MG63 (cell line): ENCODE data around the gene HSPA13. TPM values are rescaled to one million over a fixed set of nuclear protein-coding genes. Genes with fewer than 3 reads are reported as not detected.

ENCODE experiments used
- DNase-seq: peaks from one replicate; pipeline ENCODE4 v3.0.0-alpha.2; 2020
- H3K27me3 ChIP-seq: fragments of 250-450 bp; sonication (Bioruptor Pico); 2 replicates; pipeline ENCODE4 v1.5.1; 2020; ENCODE audit warnings: mild to moderate bottlenecking, moderate library complexity
- H3K36me3 ChIP-seq: fragments of 250-450 bp; sonication (Bioruptor Pico); 2 replicates; pipeline ENCODE4 v1.5.1; 2020; ENCODE audit warnings: mild to moderate bottlenecking, moderate library complexity
- H3K4me3 ChIP-seq: fragments of 250-450 bp; sonication (Bioruptor Pico); 2 replicates; pipeline ENCODE4 v1.5.1; 2020; ENCODE audit warnings: mild to moderate bottlenecking, moderate library complexity
- H3K9me3 ChIP-seq: fragments of 250-450 bp; sonication (Bioruptor Pico); 2 replicates; pipeline ENCODE4 v1.5.1; 2020; ENCODE audit warnings: mild to moderate bottlenecking, moderate library complexity
- total RNA-seq: library from RNA; depleted of rRNA; stranded (reverse); fragments of >200 nt; shearing (Covaris generic); gene quantifications from 2 replicates; pipeline ENCODE4 v1.2.3, GENCODE V29; 2014; ENCODE audit warnings: low replicate concordance; rRNA removed

HSPA13 gene, protein sequence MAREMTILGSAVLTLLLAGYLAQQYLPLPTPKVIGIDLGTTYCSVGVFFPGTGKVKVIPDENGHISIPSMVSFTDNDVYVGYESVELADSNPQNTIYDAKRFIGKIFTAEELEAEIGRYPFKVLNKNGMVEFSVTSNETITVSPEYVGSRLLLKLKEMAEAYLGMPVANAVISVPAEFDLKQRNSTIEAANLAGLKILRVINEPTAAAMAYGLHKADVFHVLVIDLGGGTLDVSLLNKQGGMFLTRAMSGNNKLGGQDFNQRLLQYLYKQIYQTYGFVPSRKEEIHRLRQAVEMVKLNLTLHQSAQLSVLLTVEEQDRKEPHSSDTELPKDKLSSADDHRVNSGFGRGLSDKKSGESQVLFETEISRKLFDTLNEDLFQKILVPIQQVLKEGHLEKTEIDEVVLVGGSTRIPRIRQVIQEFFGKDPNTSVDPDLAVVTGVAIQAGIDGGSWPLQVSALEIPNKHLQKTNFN
- total RNA-seq: 16.0 and 19.2 TPM in 2 replicates

DNA sequence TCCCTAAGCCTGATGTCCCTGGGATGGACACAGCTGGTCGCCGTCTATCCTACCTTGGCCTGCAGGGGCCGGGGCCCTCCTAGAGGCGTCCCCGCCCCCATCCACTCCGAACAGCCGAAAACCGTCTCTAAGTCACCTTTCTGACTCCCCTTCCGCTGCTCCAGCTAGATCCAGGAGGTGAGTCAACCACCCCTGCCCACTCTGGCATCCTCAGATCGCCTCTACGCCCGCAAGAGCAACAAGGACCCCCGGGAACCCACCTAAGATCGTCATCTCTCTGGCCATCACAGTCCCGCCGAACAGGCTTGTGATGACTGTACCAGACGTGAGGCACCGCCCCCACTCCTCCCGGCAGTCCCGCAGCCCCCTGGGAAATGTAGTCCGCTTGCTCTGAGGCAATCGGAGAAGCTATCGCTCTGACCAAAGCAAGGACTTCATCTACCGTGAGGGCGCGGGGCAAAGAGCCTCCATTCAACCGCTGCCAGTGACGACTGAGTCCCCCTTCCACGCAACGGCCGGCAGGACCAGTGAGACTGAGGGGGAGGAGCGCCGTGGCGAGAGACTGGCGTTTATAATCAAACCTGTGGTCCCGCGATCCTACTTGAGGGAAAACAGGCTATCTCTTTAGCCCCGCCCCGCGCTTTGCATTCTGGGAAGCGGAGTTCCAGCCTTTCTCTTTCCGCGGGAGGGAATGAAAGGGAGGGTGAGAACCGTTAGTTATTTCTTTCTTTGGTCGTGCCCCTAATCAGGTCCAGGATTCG is at the start of gene HSPA13:
Gene HSPA13, minus strand, starts transcription at position 312 of the 761 bp plus-strand sequence. Its CDS starts 27 bp downstream, at position 285.
- Histone ChIP-seq H3K9me3 (no peaks in the 10 kb centered on the region), H3K4me3 (peak within 1 kb of the TSS; percentile 94), H3K27me3 (no peaks in the 10 kb centered on the region), H3K36me3 (peaks cover 10% of the 10 kb centered on the region)
- DNase-seq: peak; percentile 99

DNA sequence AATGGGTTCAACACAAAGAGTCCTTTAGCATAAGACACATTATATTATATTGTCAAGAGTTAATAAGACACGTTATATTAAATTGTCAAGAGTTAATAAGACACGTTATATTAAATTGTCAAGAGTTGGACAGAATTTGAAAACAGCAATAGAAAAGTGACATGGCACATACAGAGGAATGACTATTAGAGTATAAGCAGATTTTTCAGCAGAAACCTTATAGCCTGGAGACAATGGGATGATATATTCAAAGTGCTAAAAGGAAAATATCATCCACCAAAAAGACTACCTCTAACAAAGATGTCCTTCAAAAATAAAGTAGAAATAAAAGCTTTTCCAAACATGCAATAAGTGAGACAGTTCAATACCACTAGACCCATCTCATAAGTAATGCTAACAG is 36.0 kb upstream of the HSPA13 start:
- H3K9me3 ChIP-seq: peaks cover 4% of the 10 kb centered on the region; the same call in 1 of the 2 replicates
- H3K36me3 ChIP-seq: no peaks in the 10 kb centered on the region
- H3K4me3 ChIP-seq: no peak overlapping the region
- DNase-seq: no peak
- no peaks in the 10 kb centered on the region for H3K27me3 ChIP-seq

DNA sequence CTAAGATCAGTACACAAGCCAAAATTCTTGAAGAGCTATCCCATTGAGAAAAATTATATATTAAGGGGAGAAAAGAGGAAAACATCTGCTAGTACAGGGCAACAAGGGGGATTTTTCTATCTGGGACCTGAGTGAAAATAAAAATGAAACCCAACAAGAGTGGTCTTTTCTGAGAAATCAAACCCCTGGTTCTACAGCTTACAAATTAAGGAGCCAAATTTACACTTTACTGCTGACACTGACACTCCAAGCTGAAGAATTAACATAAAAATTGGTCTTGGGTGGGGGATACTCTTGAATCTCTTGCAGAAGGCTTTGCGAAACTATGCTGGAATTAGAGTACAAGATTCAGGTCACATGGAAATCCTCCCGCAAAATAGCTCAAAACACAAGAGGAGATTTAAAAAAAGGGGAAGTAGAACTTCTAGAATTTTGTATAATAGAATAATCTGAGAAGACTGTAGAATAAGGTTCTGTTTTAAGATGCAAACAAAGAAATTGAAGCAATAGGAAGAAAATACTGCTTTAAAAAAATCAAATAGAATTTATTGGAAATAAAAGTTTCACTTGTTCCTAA is 32.1 kb upstream of the HSPA13 start:
- no peak for DNase-seq
- Histone ChIP-seq H3K9me3 (peaks cover 4% of the 10 kb centered on the region; the same call in 1 of the 2 replicates), H3K27me3 (no peaks in the 10 kb centered on the region; the same call in 1 of the 2 replicates), H3K36me3 (no peaks in the 10 kb centered on the region), H3K4me3 (no peak overlapping the region)

DNA sequence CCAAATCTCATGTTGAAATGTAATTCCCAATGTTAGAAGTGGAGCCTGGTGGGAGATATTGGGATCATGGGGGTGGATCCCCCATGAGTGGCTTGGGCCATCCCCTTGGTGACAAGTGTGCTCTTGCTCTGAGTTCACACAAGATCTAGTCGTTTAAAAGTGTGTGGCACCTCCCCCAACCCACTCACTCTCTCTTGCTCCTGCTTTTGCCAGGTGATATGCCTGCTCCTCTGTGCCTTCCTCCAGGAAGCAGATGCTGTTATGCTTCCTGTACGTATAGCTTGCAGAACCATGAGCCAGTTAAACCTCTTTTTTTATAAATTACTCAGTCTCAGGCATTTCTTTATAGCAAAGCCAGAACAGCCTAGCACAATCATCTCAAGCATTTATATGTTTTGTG is 23.0 kb upstream of the HSPA13 start:
- no peaks in the 10 kb centered on the region for H3K9me3 ChIP-seq
- H3K4me3 ChIP-seq: no peak overlapping the region
- no peak for DNase-seq
- H3K27me3 ChIP-seq: no peaks in the 10 kb centered on the region
- H3K36me3 ChIP-seq: no peaks in the 10 kb centered on the region

DNA sequence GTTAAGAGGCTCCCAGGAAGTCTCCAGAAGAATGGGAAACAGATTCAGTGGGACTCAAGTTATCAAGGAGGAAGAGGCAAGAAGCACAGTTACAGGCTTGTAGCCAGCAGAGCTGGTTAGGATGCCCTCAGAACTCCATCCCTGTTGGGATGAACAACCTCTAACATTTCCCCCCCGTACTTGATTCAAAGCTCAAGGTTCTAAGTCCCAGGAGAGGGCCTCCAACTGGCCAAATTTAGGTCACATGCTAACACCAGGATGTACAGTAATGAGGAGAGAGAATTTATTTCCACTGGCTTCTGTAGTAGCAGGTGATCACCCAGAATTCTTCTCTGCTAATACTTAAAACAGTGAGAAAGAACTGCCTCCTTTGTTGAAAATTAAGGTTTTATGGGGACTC is 22.3 kb upstream of the HSPA13 start:
- DNase-seq: no peak
- Histone ChIP-seq H3K9me3 (no peaks in the 10 kb centered on the region), H3K4me3 (no peak overlapping the region), H3K36me3 (no peaks in the 10 kb centered on the region), H3K27me3 (no peaks in the 10 kb centered on the region)

DNA sequence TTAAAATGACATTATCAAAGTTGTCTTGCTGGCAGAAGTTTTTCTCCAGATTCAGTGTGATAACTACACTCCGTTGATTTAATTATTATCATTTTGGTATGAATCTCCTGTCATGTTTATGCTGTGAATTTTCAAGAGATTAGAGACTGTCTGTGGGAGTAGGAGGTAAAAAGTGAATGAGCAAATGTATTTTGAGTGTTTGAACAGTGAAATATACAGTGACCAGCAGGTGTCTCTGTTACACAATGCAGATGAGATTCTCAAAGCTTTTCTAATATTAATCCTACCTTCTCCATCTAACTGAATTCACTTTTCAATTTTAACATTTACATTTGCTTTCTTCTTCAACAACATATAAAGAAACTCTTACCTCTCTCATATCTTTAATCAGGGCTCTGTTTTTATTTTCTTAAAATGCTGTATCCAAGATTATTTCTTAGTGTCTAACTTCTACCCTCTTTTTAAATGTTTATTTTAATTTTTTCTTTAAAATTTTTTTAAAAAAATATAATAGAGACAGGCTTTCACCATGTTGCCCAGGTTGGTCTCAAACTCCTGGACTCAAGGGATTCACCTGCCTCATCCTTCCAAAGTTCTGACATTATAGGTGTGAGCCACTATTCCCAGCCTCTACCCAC is 20.9 kb upstream of the HSPA13 start:
- no peak for DNase-seq
- H3K9me3 ChIP-seq: no peaks in the 10 kb centered on the region
- H3K4me3 ChIP-seq: no peak overlapping the region
- H3K27me3 ChIP-seq: no peaks in the 10 kb centered on the region
- H3K36me3 ChIP-seq: no peaks in the 10 kb centered on the region

DNA sequence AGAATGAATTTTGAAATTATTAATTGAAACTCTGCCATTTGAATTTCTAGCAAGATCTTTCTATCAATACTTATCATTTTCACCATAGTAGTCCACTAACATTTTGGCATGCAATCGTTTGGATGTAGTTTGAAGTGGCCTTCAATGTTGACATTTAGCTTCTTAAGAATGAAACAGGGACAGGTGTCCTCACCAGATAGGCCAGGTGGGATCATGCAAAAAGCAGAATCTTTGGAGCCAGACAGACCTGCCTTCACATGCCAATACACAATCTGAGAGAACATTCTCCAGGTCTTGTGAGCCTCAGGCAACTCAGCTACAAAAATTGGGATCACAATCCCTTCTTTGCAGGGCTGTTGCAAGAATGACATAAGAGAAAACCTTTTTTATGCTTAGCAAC is 18.3 kb upstream of the HSPA13 start:
- H3K27me3 ChIP-seq: no peaks in the 10 kb centered on the region
- no peaks in the 10 kb centered on the region for H3K36me3 ChIP-seq
- H3K9me3 ChIP-seq: no peaks in the 10 kb centered on the region
- no peak overlapping the region for H3K4me3 ChIP-seq
- DNase-seq: no peak

DNA sequence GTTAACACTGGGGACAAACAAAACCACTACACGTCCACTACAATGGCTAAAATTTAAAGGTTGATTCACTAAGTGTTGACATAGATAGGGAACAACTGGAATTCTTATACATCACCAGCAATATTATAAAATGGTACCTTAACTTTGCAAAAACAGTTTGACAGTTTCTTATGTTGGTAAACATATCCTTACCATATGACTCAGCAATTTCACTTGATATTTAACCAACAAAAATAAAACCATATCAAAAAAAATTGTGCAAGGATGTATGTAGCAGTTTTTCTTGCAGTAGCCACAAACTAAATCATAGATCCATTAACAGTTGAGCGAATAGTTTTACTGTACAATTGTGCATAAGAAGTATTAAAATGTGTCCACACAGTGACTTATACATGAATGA is 5.3 kb upstream of the HSPA13 start:
- no peaks in the 10 kb centered on the region for H3K27me3 ChIP-seq
- H3K36me3 ChIP-seq: no peaks in the 10 kb centered on the region
- DNase-seq: no peak
- H3K4me3 ChIP-seq: no peak overlapping the region
- no peaks in the 10 kb centered on the region for H3K9me3 ChIP-seq

DNA sequence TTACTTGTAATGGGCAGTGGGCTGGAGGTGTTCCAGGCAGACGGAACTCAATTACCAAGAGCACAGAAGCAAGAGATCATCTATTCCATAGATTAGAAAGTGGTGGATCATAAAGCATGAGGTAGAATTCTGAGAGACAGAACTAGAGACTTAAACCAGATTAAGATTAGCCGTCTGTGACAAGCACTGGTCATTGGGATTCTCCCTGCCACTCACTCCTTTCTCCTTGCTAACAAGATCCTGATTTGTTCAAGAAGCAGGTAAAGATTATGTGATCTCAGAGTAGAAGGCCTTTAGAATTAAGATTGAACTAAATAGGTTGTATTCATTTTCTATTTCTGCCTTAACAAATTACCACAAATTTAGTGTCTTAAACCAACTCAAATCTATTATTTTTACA is 1.5 kb upstream of the HSPA13 start:
- Histone ChIP-seq H3K9me3 (no peaks in the 10 kb centered on the region), H3K36me3 (peaks cover 4% of the 10 kb centered on the region), H3K4me3 (no peak overlapping the region; the same call in 1 of the 2 replicates), H3K27me3 (no peaks in the 10 kb centered on the region)
- DNase-seq: no peak

DNA sequence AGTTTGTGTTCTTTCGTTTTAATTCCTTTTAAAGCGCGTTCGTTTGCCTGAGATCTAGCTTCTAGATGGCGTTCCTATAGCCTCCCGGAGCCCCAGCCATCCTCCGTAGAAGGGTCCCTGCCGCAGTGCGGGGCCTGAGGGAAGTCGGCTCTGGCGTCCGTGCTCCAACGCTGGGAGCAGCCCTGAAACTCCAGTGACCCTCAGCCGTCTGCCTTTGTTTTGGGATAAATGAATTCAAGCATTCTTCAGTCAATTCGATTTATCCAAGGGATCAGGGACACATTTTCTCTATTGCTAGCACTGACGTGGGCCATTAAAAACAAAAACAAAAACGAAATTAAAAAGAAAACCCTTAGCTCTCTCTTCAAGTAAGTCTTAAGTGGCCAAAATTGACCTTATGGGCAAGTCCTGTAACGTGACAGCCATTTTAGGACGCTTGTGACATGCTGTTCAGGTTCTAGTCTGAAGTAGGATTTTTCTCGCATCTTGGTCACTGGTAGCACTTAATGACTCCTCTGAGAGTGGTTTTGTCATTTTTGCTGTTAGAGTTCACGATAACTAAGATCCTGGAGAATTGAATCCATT is 742 bp upstream of the HSPA13 start:
- no peak for DNase-seq
- H3K9me3 ChIP-seq: no peaks in the 10 kb centered on the region
- H3K4me3 ChIP-seq: peak overlapping the region; percentile 94
- no peaks in the 10 kb centered on the region for H3K27me3 ChIP-seq
- peaks cover 4% of the 10 kb centered on the region for H3K36me3 ChIP-seq

DNA sequence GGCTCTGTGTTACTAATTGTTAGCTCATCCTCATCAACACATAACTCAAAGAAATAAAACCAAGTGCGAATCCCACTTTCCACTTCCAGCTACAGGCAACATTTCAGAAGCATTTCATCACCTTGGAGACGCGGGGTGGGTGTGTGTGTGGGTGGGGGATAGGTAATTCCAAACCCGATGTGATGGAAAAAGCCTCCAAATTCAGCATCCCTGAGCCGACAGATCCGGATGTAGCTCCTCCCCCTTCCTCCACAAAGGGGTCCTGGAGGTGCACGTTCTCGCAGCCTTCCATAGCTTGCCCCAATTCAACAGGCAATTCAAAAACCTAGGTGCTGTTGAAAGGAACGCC is 486 bp downstream of the HSPA13 start:
- Histone ChIP-seq H3K36me3 (peaks cover 16% of the 10 kb centered on the region), H3K27me3 (no peaks in the 10 kb centered on the region), H3K9me3 (no peaks in the 10 kb centered on the region), H3K4me3 (peak overlapping the region; percentile 94)
- DNase-seq: peak; percentile 23

DNA sequence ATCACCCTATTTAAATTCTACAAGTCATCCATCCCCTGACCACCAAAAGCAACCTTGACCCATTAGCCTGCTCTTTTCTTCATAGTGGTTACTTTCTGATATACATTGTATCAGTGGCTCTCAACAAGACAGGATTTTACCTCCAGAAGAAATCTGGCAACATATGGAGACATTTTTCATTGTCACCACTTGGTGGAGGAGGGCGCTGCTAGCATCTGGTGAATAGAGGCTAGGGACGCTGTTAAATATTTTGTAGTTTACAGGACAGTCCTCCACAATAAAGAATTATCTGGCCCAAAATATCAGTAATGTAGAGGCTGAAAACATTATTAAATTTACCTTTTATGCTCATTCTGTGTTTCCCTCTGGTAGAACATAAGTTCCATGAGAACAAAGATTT is 6.1 kb downstream of the HSPA13 start:
- Histone ChIP-seq H3K36me3 (peaks cover 53% of the 10 kb centered on the region), H3K27me3 (no peaks in the 10 kb centered on the region), H3K4me3 (no peak overlapping the region), H3K9me3 (no peaks in the 10 kb centered on the region)
- no peak for DNase-seq

DNA sequence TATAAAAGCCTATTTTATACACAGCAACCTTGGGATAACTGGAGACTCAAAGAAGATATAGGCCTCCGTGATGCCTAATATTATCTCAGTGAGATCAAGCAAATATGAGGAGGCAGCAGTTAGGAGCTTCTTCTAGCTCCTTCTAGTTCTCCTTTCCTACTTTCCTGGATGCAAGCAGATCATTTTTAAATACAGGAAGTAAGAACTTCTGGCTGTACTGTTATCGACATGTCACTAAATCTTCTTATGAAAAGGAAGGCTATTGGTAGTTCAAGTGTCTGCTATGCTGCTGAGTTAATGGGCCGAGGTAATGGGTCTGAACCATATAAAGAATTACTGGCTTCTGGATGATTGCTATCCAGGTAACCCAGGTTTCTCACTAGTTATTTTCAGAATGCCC is 15.9 kb downstream of the HSPA13 start:
- H3K9me3 ChIP-seq: no peaks in the 10 kb centered on the region
- no peak for DNase-seq
- H3K4me3 ChIP-seq: no peak overlapping the region
- H3K27me3 ChIP-seq: no peaks in the 10 kb centered on the region
- H3K36me3 ChIP-seq: no peaks in the 10 kb centered on the region

DNA sequence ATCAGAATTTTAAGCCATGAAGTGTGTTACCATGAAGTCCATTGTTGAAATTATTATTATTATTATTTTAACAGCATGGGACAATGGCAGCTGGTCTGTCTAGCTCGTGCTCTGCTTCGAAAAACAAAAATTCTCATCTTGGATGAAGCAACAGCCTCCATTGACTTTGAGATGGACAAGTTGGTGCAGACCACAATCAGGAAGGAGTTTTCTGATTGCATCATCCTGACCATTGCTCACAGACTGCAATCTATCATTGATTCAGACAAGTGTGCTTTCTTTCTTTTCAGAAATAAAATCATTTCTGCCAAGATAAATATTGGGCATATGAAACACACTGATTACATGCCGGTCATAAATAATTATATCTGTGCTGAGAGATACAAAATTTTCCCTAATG is 21.0 kb downstream of the HSPA13 start:
- DNase-seq: no peak
- Histone ChIP-seq H3K9me3 (no peaks in the 10 kb centered on the region), H3K4me3 (no peak overlapping the region)

DNA sequence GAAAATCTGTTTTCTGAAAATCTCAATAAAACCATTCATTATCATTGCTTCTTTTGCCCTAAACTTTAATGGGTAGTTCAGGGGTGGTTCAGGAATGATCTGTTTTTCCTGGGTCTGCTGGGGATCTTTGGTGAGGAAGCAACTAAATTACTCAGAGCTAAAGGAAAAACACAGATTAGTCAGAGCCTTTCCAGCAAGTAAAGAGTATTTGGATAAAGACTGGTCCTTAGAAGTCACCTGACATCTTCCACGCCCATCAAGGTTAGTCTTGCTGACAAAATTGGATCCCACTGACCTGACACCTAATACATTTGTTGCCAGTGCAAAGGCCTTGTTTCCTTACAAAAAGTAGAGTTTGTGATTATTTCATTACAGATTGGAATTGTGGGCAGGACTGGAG is 24.2 kb downstream of the HSPA13 start:
- no peak for DNase-seq
- Histone ChIP-seq H3K9me3 (no peaks in the 10 kb centered on the region), H3K4me3 (no peak overlapping the region), H3K36me3 (no peaks in the 10 kb centered on the region), H3K27me3 (no peaks in the 10 kb centered on the region)

More for the DNA sequence above, 21.0 kb downstream of the HSPA13 start:
- H3K36me3 ChIP-seq: no peaks in the 10 kb centered on the region
- no peaks in the 10 kb centered on the region for H3K27me3 ChIP-seq

DNA sequence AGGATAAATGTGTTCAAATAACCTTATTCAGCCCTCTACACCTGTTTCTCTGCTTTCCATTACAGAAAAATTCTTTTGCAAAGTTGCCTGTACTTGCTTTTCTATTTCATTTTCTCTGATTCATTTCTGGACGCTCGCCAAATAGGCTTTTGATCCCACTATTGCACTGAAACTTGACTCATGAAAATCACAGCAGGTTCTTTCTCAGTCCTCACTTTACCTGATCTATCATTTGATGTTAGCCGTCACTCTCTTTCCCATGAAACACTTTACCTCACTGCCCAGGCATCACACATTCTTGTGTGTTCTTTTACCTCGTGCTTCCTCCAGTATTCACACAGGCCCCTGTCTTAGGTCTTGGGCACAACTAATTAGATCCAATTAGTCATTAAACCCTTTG is 26.2 kb downstream of the HSPA13 start:
- Histone ChIP-seq H3K27me3 (0 out of 2 replicates have a peak, but pooled peaks cover 2% of the 10 kb centered on the region), H3K4me3 (no peak overlapping the region), H3K9me3 (no peaks in the 10 kb centered on the region), H3K36me3 (no peaks in the 10 kb centered on the region)
- no peak for DNase-seq
